HUES64 (cell line): ENCODE data around the gene ZNF429. TPM values are rescaled to one million over a fixed set of nuclear protein-coding genes. Genes with fewer than 3 reads are reported as not detected.
"Not testable (repeated sequence)": the region's sequence is repeated elsewhere in the genome, so short reads cannot be mapped to it uniquely, and the experiment has no call there.

Source experiments
- H3K27ac ChIP-seq: 2 replicates; pipeline ENCODE4 v1.7.0; 2013; ENCODE audit warnings: low read depth, low read length, inconsistent platforms
- H3K27me3 ChIP-seq: 2 replicates; pipeline ENCODE4 v1.6.1; 2013; ENCODE audit warnings: mild to moderate bottlenecking, low read length; ENCODE audit not compliant: insufficient read depth
- H3K36me3 ChIP-seq: 2 replicates; pipeline ENCODE4 v1.6.1; 2013; ENCODE audit warnings: mild to moderate bottlenecking, low read length; ENCODE audit not compliant: insufficient read depth
- H3K4me1 ChIP-seq: 2 replicates; pipeline ENCODE4 v1.6.1; 2013; ENCODE audit warnings: mild to moderate bottlenecking, low read length, moderate library complexity; ENCODE audit not compliant: insufficient read depth
- H3K4me3 ChIP-seq: 2 replicates; pipeline ENCODE4 v1.5.1; 2013; ENCODE audit warnings: mild to moderate bottlenecking, low read length, moderate library complexity
- H3K9ac ChIP-seq: 2 replicates; pipeline ENCODE4 v1.6.1; 2013; ENCODE audit warnings: mild to moderate bottlenecking, low read depth, low read length
- H3K9me3 ChIP-seq: 2 replicates; pipeline ENCODE4 v1.6.1; 2013; ENCODE audit warnings: low read depth, low read length; ENCODE audit not compliant: insufficient read depth
- WGBS: fragments of 150-250, 120-280 bp; methylation state at CpG from one replicate; pipeline ENCODE4 v1.1.7; 2013; ENCODE audit warnings: missing lambda C conversion rate; 5-methylcytosine and 5-hydroxymethylcytosine counted together
- polyA plus RNA-seq, 2 experiments: library from polyadenylated mRNA; stranded (reverse); fragments of 50-300 nt; gene quantifications; one replicate each; pipeline ENCODE4 v1.2.3, GENCODE V29; 2013

The ZNF429 gene
- 8.3 TPM for polyA plus RNA-seq (2013, experiment 1 of 2)
- polyA plus RNA-seq (2013, experiment 2 of 2): 7.7 TPM

DNA sequence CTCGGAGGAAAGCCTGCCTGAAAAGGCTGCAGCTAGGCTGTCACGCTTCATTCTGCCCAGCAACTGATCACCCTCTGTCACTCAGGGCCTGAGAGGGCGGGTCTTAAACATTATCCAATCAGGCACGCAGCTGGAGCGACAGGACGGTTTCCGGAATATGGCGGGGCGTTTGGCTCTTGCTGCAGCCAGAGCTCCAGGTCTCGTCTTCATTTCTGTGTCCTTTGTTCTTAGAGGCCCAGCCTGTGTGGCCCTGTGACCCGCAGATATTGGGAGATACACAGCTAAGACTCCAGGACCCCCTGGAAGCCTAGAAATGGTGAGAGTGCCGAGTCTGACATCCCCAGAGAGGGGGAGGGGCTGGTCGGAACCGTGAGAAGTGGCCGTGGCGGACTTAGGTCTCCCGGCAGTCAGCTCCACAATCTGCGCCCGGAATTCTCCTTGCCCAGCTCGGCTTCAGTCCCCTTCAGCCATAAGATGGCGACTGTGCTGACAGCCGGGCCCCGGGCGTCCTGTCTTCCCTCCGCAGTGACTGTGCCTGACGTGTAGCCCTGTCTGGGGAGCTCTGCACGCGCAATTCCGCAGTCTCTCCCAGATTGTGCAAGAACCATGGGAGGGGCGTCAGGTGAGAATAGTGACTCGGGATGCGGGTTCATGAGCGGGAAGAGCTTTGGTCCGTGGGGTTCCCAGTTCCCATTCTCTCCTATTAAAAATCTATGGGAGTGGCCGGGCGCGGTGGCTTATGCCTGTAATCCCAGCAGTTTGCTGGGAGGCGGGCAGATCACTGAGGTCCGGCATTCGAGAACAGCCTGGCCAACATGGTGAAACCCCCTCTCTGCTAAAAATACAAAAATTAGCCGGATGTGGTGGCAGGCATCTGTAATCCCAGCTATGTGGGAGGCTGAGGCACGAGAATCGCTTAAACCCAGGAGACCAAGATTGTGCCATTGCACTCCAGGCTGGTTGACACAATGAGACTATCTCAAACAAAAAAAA lies at the start of gene ZNF429:
Gene ZNF429 (plus strand): TSS at position 144 of the 993 bp plus-strand sequence. CDS start 170 bp downstream, at position 314.
- Histone ChIP-seq H3K27ac (peak within 1 kb of the TSS; percentile 92), H3K4me1 (peaks cover 3% of the 10 kb centered on the region; the same call in 1 of the 2 replicates), H3K4me3 (peak within 1 kb of the TSS; percentile 83), H3K36me3 (peaks cover 25% of the 10 kb centered on the region), H3K9ac (peak within 1 kb of the TSS; percentile 89), H3K27me3 (no peaks in the 10 kb centered on the region), H3K9me3 (no peaks in the 10 kb centered on the region)
- 5% methylated on average over 43 of the region's 43 CpGs for WGBS

GRCh38 chr19:21460686-21461085 lies 44.7 kb upstream of the ZNF429 start:
- H3K27me3 ChIP-seq: no peaks in the 10 kb centered on the region
- no peak overlapping the region for H3K4me3 ChIP-seq
- H3K9me3 ChIP-seq: peaks cover 24% of the 10 kb centered on the region
- H3K4me1 ChIP-seq: no peaks in the 10 kb centered on the region
- no peak overlapping the region for H3K27ac ChIP-seq
- H3K9ac ChIP-seq: no peak overlapping the region
- peaks cover 46% of the 10 kb centered on the region for H3K36me3 ChIP-seq

DNA sequence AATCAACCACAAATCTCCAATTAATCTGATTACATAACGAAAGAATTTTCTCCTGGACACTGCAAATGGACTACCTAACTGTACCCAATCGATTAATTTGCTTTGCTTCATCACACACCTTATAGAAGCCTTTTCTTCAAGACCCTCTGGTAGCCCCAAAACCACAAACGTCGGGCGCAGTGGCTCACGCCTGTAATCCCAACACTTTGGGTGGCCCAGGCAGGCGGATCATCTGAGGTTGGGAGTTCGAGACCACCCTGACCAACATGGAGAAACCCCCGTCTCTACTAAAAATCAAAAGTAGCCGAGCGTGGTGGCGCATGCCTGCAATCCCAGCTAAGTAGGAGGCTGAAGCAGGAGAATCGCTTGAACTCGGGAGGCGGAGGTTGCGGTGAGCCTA lies 42.9 kb upstream of the ZNF429 start:
- 94% methylated on average over 16 of the region's 16 CpGs for WGBS
- Histone ChIP-seq H3K27ac (no peak overlapping the region), H3K9ac (0 out of 2 replicates have a peak overlapping the region, but pooled peaks have one; percentile 98), H3K36me3 (peaks cover 29% of the 10 kb centered on the region), H3K27me3 (no peaks in the 10 kb centered on the region), H3K9me3 (peaks cover 8% of the 10 kb centered on the region; the same call in 1 of the 2 replicates), H3K4me3 (peak overlapping the region; percentile 97), H3K4me1 (no peaks in the 10 kb centered on the region)

- Histone ChIP-seq H3K36me3 (peaks cover 20% of the 10 kb centered on the region), H3K27ac (peak overlapping the region; percentile 84), H3K27me3 (no peaks in the 10 kb centered on the region), H3K9me3 (peaks cover 2% of the 10 kb centered on the region; the same call in 1 of the 2 replicates), H3K4me3 (peak overlapping the region; percentile 97), H3K9ac (peak overlapping the region; percentile 98), H3K4me1 (no peaks in the 10 kb centered on the region)
- WGBS: 13% methylated on average over 38 of the region's 38 CpGs
Measured at GRCh38 chr19:21463449-21464105, 41.8 kb upstream of the ZNF429 start.

- 84% methylated on average over 8 of the region's 8 CpGs for WGBS
Measured at GRCh38 chr19:21466627-21467026, 38.8 kb upstream of the ZNF429 start.

DNA sequence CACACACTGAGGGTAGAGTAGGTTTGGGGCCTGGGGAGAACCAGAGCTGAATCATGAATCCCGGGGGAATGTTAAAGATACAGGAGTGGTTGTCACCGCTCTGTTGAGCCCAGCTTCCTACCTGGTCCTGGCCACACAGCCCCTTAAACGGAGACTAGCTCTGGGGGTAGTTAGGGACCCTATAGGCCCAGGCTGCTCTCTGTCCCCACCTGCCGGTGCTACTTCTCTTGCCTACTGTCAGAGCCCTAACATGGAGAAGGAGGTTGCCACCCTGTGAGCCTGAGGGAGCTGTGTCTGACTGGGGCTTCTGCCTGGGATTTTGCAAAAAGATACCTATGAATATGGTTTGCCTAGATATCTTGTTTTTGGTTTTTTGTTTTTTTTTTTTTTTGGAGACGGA lies 36.6 kb upstream of the ZNF429 start:
- WGBS: 89% methylated on average over 5 of the region's 5 CpGs
- Histone ChIP-seq H3K9ac (no peak overlapping the region), H3K4me1 (no peaks in the 10 kb centered on the region), H3K27ac (no peak overlapping the region), H3K36me3 (no peaks in the 10 kb centered on the region), H3K27me3 (no peaks in the 10 kb centered on the region), H3K4me3 (no peak overlapping the region), H3K9me3 (no peaks in the 10 kb centered on the region)

More at GRCh38 chr19:21466627-21467026, 38.8 kb upstream of the ZNF429 start:
- Histone ChIP-seq H3K4me3 (no peak overlapping the region), H3K27ac (no peak overlapping the region), H3K27me3 (no peaks in the 10 kb centered on the region), H3K9ac (no peak overlapping the region), H3K36me3 (peaks cover 8% of the 10 kb centered on the region; the same call in 1 of the 2 replicates), H3K4me1 (no peaks in the 10 kb centered on the region), H3K9me3 (no peaks in the 10 kb centered on the region)

- no peaks in the 10 kb centered on the region for H3K4me1 ChIP-seq
- H3K9ac ChIP-seq: no peak overlapping the region
- no peaks in the 10 kb centered on the region for H3K36me3 ChIP-seq
- no peak overlapping the region for H3K4me3 ChIP-seq
- H3K27me3 ChIP-seq: no peaks in the 10 kb centered on the region
- H3K9me3 ChIP-seq: no peaks in the 10 kb centered on the region
- H3K27ac ChIP-seq: no peak overlapping the region
Measured at GRCh38 chr19:21472507-21472906, 32.9 kb upstream of the ZNF429 start.

DNA sequence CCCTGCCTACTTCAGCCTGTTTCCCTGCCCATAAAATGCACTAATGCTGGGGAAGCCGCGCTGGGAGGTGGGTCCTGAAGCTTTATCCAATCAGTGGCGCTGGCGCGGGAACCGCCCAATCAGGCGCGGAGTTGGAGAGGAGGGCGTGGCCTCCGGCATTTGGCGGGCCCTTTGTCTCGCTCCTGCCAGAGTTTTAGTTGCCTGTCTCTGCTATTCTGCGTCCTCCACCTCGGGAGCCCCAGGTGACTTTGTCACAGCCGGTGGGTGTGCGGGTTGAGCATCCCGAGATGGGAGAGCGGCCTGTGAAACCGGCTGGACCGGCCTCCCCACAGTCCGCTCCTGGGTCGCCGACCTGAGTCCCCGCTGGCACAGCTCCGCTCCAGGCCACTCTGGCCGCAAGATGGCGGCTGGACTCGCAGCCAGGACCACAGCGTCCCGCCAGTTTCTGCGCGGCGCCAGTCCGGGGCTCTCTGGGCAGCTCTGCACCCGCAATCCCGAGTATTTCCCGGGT lies 30.7 kb upstream of the ZNF429 start:
- H3K9me3 ChIP-seq: no peaks in the 10 kb centered on the region
- WGBS: 91% methylated on average over 37 of the region's 37 CpGs
- H3K9ac ChIP-seq: peak overlapping the region; percentile 100
- H3K27ac ChIP-seq: peak overlapping the region; percentile 95
- H3K27me3 ChIP-seq: no peaks in the 10 kb centered on the region
- H3K4me1 ChIP-seq: no peaks in the 10 kb centered on the region
- H3K36me3 ChIP-seq: no peaks in the 10 kb centered on the region
- H3K4me3 ChIP-seq: peak overlapping the region; percentile 97

- not testable (repeated sequence) for H3K27ac ChIP-seq, H3K4me3 ChIP-seq, H3K27me3 ChIP-seq, H3K4me1 ChIP-seq, H3K9ac ChIP-seq
- 95% methylated on average over 12 of the region's 14 CpGs for whole genome bisulfite sequencing
- Histone ChIP-seq H3K9me3 (peaks cover 12% of the 10 kb centered on the region; the same call in 1 of the 2 replicates), H3K36me3 (peaks cover 10% of the 10 kb centered on the region)
Measured at GRCh38 chr19:21482361-21482760, 23.0 kb upstream of the ZNF429 start.

- H3K27ac ChIP-seq: no peak overlapping the region
- no peak overlapping the region for H3K9ac ChIP-seq
- H3K9me3 ChIP-seq: peaks cover 17% of the 10 kb centered on the region
- H3K4me1 ChIP-seq: no peaks in the 10 kb centered on the region
- 42% methylated on average over 18 of the region's 18 CpGs for WGBS
- H3K4me3 ChIP-seq: no peak overlapping the region
- no peaks in the 10 kb centered on the region for H3K27me3 ChIP-seq
- peaks cover 15% of the 10 kb centered on the region for H3K36me3 ChIP-seq
Measured at GRCh38 chr19:21482863-21483276, 22.5 kb upstream of the ZNF429 start.
